ENCODE measurements around the gene RFNG.

RFNG gene

DNA sequence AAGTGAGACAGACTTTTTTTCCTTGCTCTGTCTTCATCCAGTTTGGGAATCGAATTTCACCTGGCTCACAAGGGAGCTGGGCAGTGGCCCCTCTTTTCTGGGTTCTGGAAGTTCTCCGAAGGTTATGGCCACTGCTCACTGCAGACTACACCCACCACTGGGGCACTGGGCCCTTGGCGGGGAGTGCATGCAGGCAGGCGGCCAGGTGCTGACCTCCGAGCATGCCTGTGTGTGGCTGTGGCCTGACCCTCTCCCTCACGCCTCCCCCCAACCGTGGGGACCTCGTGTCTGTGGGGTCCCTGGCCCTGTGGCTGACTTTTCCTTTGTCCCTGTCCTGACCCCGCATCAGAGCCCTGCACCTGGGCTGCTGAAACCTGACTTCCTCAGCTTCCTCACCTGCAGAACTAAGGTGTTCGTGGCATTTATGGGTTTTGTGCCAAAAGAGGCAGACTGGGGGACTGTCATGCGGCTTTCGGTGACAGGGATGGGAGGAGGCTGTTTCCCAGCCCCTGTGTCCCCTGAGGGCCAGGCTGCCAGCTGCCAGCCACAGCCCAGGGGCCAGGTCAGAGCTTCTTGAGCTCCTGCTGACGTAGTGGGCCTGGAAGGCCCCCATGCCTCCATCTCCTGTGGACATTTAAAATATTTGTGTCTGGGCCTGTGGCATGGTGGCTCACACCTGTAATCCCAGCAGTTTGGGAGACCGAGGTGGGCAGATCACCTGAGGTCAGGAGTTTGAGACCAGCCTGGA is 52.7 kb downstream of the RFNG start:
- no peak for DNase-seq

DNA sequence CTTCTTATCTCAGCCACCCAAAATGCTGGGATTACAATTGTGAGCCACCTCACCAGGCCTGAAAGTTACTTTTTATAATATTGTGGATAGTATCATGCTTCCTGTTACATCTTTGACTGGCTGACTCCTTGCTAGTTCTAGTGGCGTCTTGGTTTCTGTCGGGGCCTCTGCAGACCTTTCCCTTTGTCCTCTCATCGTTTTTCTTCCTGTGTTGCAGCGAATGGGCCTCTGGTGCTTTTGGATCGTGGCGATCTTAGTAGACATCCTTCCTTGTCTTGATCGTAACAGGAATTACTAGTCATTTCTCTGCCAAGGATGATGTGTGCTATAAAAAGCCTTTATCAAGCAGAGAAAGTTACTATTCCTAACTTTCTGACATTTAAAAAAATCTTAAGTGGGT is 53.4 kb downstream of the RFNG start:
- no peak for DNase-seq

All from 8988T (cell line).